DND-41 (cell line): ENCODE data around the gene POLK.

ENCODE experiments used
- ATAC-seq: fragments of 200-7000 bp; cut with Tn5 transposase; 3 replicates; pipeline ENCODE4 v1.9.1; 2021; ENCODE audit warnings: low read depth; ENCODE audit not compliant: insufficient read depth
- DNase-seq: peaks from one replicate; pipeline ENCODE4 v3.0.0-alpha.2; 2020
- H2AFZ ChIP-seq: 2 replicates; pipeline ENCODE4 v1.6.0; 2012; ENCODE audit warnings: low read depth, low read length
- H3K27ac ChIP-seq: 2 replicates; pipeline ENCODE4 v1.5.1; 2012; ENCODE audit warnings: low read length, inconsistent platforms
- H3K27me3 ChIP-seq: fragments of 200-600 bp; sonication (generic); 2 replicates; pipeline ENCODE4 v1.6.0; 2012; ENCODE audit warnings: low read length, mild to moderate bottlenecking, inconsistent platforms; ENCODE audit not compliant: insufficient read depth, poor library complexity
- H3K36me3 ChIP-seq: 2 replicates; pipeline ENCODE4 v1.5.1; 2012; ENCODE audit warnings: low read length, inconsistent platforms; ENCODE audit not compliant: insufficient read depth
- H3K4me1 ChIP-seq: 2 replicates; pipeline ENCODE4 v1.5.1; 2012; ENCODE audit warnings: mild to moderate bottlenecking, low read length; ENCODE audit not compliant: insufficient read depth
- H3K4me2 ChIP-seq: 2 replicates; pipeline ENCODE4 v1.6.0; 2012; ENCODE audit warnings: mild to moderate bottlenecking, moderate library complexity, low read length, inconsistent platforms; ENCODE audit not compliant: insufficient read depth
- H3K4me3 ChIP-seq, 2 experiments: fragments of 200-600 bp in 1 of 2; shearing (Covaris generic) in 1 of 2; 2 replicates each; pipeline ENCODE4 v1.5.1; 2012 to 2016; ENCODE audit warnings: inconsistent platforms in 2 of 2, low read length in 2 of 2, mild to moderate bottlenecking in 2 of 2, low read depth in 1 of 2, moderate library complexity in 1 of 2
- H3K79me2 ChIP-seq: 2 replicates; pipeline ENCODE4 v1.6.0; 2012; ENCODE audit warnings: low read length, inconsistent platforms; ENCODE audit not compliant: insufficient read depth
- H3K9ac ChIP-seq: 2 replicates; pipeline ENCODE4 v1.6.0; 2012; ENCODE audit warnings: low read depth, mild to moderate bottlenecking, inconsistent platforms, low read length, moderate library complexity
- H3K9me3 ChIP-seq: 2 replicates; pipeline ENCODE4 v1.5.1; 2012; ENCODE audit warnings: low read length, moderate library complexity, mild to moderate bottlenecking, inconsistent platforms; ENCODE audit not compliant: insufficient read depth, severe bottlenecking
- H4K20me1 ChIP-seq: 2 replicates; pipeline ENCODE4 v1.6.0; 2012; ENCODE audit warnings: low read length; ENCODE audit not compliant: insufficient read depth
- CTCF ChIP-seq: IDR thresholded peaks from 2 replicates; pipeline ENCODE4 v1.5.1; 2012; ENCODE audit warnings: borderline replicate concordance, low read length, moderate library complexity, mild to moderate bottlenecking; ENCODE audit not compliant: poor library complexity, severe bottlenecking; ENCODE audit errors: extremely low read depth
- EZH2 ChIP-seq: IDR thresholded peaks from 3 replicates; pipeline ENCODE4 v1.6.1; 2012; ENCODE audit warnings: borderline replicate concordance, low read depth, mild to moderate bottlenecking, moderate library complexity, low read length, inconsistent platforms; ENCODE audit not compliant: severe bottlenecking

Gene POLK

GRCh38 chr5:75640395-75640794 lies 128.7 kb downstream of the POLK start:
- Histone ChIP-seq H3K27ac (no peak overlapping the region), H3K4me3 (no peak overlapping the region), H3K4me2 (no peak overlapping the region), H3K9me3 (no peaks in the 10 kb centered on the region), H3K27me3 (no peaks in the 10 kb centered on the region), H3K4me1 (no peaks in the 10 kb centered on the region), H4K20me1 (no peaks in the 10 kb centered on the region), H3K36me3 (no peaks in the 10 kb centered on the region), H3K79me2 (no peaks in the 10 kb centered on the region), H3K9ac (no peak overlapping the region), H2AFZ (no peak overlapping the region)
- DNase-seq = no peak
- TF ChIP-seq CTCF = no peak
- no peak for TF ChIP-seq EZH2
- no peak for ATAC-seq

- H3K4me3 ChIP-seq = no peak overlapping the region
- no peak for ATAC-seq
- no peaks in the 10 kb centered on the region for H3K27me3 ChIP-seq
- no peak overlapping the region for H3K27ac ChIP-seq
- H3K4me1 ChIP-seq = no peaks in the 10 kb centered on the region
- DNase-seq = no peak
- TF ChIP-seq EZH2 = no peak
- no peak for TF ChIP-seq CTCF
- H3K36me3 ChIP-seq = no peaks in the 10 kb centered on the region
- H3K79me2 ChIP-seq = no peaks in the 10 kb centered on the region
- H3K4me2 ChIP-seq = no peak overlapping the region
- H4K20me1 ChIP-seq = no peaks in the 10 kb centered on the region
- no peaks in the 10 kb centered on the region for H3K9me3 ChIP-seq
- no peak overlapping the region for H2AFZ ChIP-seq
- H3K9ac ChIP-seq = no peak overlapping the region
These were observed 129.1 kb downstream of the POLK start for GRCh38 chr5:75640826-75641225.

- Histone ChIP-seq H3K36me3 (no peaks in the 10 kb centered on the region), H3K9me3 (no peaks in the 10 kb centered on the region), H4K20me1 (no peaks in the 10 kb centered on the region), H3K4me3 (no peak overlapping the region), H2AFZ (no peak overlapping the region), H3K79me2 (no peaks in the 10 kb centered on the region), H3K9ac (no peak overlapping the region), H3K4me2 (no peak overlapping the region), H3K27ac (no peak overlapping the region), H3K27me3 (no peaks in the 10 kb centered on the region), H3K4me1 (no peaks in the 10 kb centered on the region)
- ATAC-seq (no peak), DNase-seq (no peak)
- TF ChIP-seq EZH2 (no peak), CTCF (no peak)
These were observed 137.0 kb downstream of the POLK start for GRCh38 chr5:75648712-75649111.
